Cardiac septum (tissue), 1 donor: ENCODE results near the gene AGAP5. TPM values are rescaled to one million over a fixed set of nuclear protein-coding genes. Genes with fewer than 3 reads are reported as not detected.
"Not testable (repeated sequence)": the region's sequence is repeated elsewhere in the genome, so short reads cannot be mapped to it uniquely, and the experiment has no call there.

ENCODE experiments used
- DNase-seq: peaks from one replicate; pipeline ENCODE4 v3.0.0-alpha.2; 2020; ENCODE audit warnings: low spot score
- intact Hi-C: fragments of 100-400 bp; cut with DNase I; formaldehyde crosslinking; loops from one replicate; pipeline ENCODE4 v1.14.0; 2022
- total RNA-seq: library from RNA; stranded (reverse); fragmentation: NEBNext Ultra II Directional; extraction: Animal tissue kit (Norgen Biotek cat#: 25700); gene quantifications from one replicate; pipeline ENCODE4 v1.2.1, GENCODE V29; 2021
- donor health status: DM: no; HTN: no; CAD: no.

The AGAP5 gene
- total RNA-seq, 1 donor from 2014 or later: 5.2 TPM

GRCh38 chr10:73716251-73716650 is 18.3 kb upstream of the AGAP5 start:
- intact Hi-C loops: no loop called here
- DNase-seq: no peak

- intact Hi-C loops: not testable (repeated sequence)
These were observed 17.6 kb upstream of the AGAP5 start for GRCh38 chr10:73715179-73716156.

DNA sequence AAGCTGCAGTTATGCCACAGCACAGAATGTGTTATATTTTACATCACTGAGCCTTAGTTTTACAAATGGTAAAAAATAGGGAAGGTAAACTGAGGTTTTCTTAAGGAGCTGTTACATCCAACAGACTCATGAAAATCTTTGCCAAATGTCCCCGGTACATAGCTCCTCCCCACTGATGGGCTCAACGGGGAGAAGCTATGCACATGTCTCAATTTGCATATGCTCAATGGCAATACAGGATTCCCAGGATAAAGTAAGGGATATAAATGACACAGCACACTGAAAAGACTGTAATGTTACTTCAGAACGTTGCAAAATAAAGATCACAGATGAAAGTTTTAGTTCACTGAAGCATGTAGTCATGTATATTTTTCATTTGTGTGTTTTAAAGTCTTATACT is 16.6 kb upstream of the AGAP5 start:
- intact Hi-C loops, DNase-seq: not testable (repeated sequence)

More at GRCh38 chr10:73715179-73716156, 17.6 kb upstream of the AGAP5 start:
- not testable (repeated sequence) for DNase-seq

DNA sequence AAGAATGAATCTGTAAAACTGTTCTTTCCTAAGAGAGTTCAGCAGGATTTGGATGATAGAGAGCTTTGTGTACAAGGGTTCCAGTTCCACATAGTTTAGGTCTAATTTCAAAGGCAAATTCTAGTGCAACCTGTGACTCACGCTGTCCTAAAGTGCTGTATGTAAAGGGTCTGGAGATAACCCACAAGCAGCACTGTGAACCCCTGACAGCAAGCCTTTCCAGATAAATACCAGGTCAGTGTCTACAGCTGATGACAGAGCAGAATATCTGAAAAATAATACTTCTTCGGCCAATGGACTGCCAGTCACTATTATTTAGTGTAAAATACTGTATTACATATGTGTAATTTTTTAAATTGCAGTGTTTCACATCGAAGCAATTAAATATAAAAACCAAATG is 16.0 kb upstream of the AGAP5 start:
- DNase-seq, intact Hi-C loops: not testable (repeated sequence)

DNA sequence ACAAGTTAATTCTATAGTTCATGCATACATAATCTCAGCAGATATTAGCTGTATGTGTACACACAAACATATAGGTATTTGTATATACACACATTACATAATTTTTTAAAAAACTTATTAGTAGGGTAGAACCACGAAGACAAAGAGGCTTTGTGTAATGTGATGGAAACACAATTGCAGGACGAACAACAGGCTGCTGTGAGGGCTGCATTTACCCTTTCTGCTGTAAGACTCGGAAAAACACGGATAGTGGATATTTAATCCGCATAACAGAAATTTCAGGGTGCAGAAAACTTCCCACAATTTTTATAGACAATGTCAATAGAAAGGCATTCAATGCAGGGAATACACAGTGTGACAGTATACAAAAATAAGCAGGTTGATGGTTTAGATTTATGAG is 13.8 kb upstream of the AGAP5 start:
- DNase-seq, intact Hi-C loops: not testable (repeated sequence)

DNA sequence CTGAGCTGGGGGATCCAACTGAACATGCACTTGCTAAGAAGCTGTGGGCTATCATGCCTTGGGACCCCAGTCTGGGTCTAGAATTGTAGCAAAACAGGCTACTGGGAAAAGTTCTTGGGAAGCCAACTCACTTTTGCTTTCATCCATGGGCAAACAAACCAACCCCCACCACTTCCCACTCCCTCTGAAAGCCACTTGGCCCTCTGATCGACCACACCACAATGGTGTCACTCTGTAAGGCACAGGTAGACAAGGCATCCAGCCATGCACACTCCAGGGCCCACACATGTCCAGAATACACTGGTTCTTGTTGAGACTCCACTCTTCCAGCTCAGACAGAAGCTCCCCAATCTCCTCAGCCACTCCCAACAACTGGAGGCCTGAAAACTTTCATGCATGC is 10.2 kb upstream of the AGAP5 start:
- DNase-seq, intact Hi-C loops: not testable (repeated sequence)

DNA sequence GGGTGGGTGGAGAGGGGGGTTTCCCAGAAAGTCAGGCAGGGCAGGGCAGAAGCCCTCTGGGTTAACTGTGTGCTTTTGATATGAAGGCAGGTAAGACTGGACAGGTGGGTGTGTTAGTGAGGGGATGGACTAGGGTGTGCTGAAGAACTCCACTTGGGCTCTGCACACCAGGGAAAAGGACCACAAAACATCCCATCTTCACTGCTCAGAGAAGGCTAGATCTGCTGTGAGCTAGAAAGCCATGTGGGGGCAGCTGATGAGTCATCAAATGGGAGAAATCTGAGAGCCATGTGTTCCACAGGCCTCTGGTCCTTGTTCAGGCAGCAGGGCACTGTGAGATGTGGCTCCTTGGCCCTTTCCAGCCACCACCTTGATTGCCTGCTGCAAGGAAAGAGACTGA is 9.7 kb upstream of the AGAP5 start:
- intact Hi-C loops, DNase-seq: not testable (repeated sequence)

GRCh38 chr10:73706488-73706887 is 8.6 kb upstream of the AGAP5 start:
- DNase-seq, intact Hi-C loops: not testable (repeated sequence)

GRCh38 chr10:73705506-73706072 is 7.7 kb upstream of the AGAP5 start:
- intact Hi-C loops, DNase-seq: not testable (repeated sequence)

DNA sequence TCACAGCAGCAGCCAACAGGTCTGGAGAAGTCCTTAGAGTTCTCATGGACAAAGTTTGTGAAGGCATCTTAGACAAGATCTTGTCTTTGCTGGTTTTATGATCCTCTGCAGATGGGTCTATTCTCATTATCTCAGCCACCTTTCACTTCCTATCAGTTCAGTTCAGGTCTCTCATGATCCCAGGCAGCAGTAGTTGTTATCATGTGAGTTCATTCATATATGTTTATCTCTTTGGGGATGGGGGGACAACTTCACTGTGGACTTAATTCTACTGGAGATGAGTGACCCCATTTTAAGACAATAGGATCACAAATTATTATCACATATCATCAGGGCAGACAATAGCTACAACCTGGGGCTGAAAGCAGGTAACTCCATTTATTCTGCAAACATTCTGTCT is 6.0 kb upstream of the AGAP5 start:
- intact Hi-C loops: not testable (repeated sequence)

GRCh38 chr10:73698819-73699218 is 910 bp upstream of the AGAP5 start:
- DNase-seq, intact Hi-C loops: not testable (repeated sequence)

More for the DNA sequence above, 6.0 kb upstream of the AGAP5 start:
- not testable (repeated sequence) for DNase-seq

- DNase-seq, intact Hi-C loops: not testable (repeated sequence)
These were observed 2.6 kb downstream of the AGAP5 start for GRCh38 chr10:73695302-73695701.

DNA sequence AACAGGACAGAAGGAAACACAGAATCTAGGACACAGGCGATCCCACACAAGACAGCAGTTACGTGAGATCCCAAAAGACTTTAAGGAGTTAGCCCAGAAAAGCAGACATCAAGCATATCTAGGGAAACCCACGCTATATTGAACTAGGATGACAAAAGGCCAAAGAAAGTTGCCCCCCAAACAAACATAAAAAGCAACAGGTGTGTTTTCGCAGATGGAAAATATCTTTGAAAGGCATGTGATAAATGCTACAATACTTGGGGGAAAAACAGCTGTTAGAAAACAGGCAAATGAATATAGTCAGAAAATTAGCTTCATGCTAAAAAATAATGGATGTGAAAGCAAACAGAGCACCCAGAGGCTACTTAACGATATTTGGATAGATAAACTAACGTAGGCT is 7.2 kb downstream of the AGAP5 start:
- intact Hi-C loops: not testable (repeated sequence)

DNA sequence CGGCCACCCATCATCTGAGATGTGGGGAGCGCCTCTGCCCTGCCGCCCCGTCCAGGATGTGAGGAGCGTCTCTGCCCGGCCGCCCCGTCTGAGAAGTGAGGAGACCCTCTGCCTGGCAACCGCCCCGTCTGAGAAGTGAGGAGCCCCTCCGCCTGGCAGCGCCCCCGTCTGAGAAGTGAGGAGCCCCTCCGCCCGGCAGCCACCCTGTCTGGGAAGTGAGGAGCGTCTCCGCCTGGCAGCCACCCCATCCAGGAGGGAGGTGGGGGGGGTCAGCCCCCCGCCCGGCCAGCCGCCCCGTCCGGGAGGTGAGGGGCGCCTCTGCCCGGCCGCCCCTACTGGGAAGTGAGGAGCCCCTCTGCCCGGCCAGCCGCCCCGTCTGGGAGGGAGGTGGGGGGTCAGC is 8.3 kb downstream of the AGAP5 start:
- intact Hi-C loops, DNase-seq: not testable (repeated sequence)

More for the DNA sequence above, 7.2 kb downstream of the AGAP5 start:
- not testable (repeated sequence) for DNase-seq

GRCh38 chr10:73687641-73688040 is 10.3 kb downstream of the AGAP5 start:
- DNase-seq, intact Hi-C loops: not testable (repeated sequence)

DNA sequence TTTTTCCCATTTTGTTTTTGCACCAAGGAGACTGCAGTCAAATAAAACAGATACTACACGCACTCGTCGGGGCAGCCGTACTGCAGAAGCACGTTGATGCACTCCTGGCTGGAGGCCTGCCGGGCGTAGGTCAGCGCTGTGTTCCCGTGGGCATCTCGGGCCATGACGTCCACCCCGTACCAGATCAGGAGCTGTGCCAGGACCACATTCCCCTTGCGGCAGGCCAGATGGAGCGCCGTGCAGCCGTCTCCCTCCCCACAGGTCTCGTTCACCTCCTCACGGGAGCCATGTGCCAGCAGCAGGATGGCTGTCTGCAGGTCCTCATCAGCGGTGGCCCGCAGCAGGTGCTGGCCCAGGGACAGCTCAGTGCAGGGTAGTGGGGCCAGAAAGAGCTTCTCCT is 23.4 kb downstream of the AGAP5 start:
- DNase-seq, intact Hi-C loops: not testable (repeated sequence)

- DNase-seq, intact Hi-C loops: not testable (repeated sequence)
These were observed 29.5 kb downstream of the AGAP5 start for GRCh38 chr10:73668378-73668777.

GRCh38 chr10:73666153-73666809 is 31.6 kb downstream of the AGAP5 start:
- intact Hi-C loops, DNase-seq: not testable (repeated sequence)

- DNase-seq, intact Hi-C loops: not testable (repeated sequence)
These were observed 32.3 kb downstream of the AGAP5 start for GRCh38 chr10:73665581-73665980.
